ENCODE data around the gene LRRC8E. TPM values are rescaled to one million over a fixed set of nuclear protein-coding genes. Genes with fewer than 3 reads are reported as not detected.
"Not testable (repeated sequence)": the region's sequence is repeated elsewhere in the genome, so short reads cannot be mapped to it uniquely, and the experiment has no call there.

The LRRC8E gene
- total RNA-seq, 1 donor from 2014 or later = not detected

DNA sequence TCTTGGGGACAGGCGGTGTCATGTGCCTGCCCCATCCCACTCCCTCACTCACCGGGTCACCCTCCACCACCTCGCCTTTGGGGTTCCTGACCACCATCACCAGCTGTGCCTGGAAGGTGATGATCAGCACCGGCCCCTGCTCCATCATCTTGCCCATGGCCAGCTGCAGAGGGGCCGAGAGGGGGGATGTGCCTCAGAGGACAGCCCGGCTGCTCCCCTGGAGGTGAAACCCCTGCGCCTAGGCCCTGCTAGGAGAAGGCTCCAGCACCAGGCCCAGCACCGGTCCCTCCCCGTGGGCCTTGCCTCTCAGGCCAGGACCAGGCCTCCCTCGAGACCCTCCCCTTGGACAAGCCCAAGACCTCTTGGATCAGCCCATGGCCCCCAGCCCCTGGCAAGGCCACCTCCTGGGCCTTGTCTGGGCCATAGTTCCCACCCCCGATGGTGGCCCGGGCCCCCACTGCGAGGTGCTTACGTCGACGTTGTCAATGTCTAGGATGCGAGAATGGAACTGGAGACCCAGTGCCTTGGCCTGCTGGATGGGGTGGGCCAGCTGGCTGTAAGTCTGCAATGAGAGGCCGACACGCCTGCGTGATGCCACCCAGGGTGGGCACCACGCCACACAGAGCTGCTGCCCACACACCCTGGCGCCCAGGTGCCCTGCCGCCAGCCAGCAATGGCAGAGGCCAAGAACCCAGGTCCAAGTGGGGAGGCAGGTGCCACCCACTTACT is 39.5 kb downstream of the LRRC8E start:
- no peak overlapping the region for H3K4me3 Mint-ChIP-seq (ENCODE audit: unreplicated experiment)
- no peak overlapping the region for H3K27ac Mint-ChIP-seq (ENCODE audit: unreplicated experiment)
- peaks cover 16% of the 10 kb centered on the region for H3K27me3 Mint-ChIP-seq (ENCODE audit: unreplicated experiment)
- no peaks in the 10 kb centered on the region for H3K36me3 Mint-ChIP-seq (ENCODE audit: unreplicated experiment)
- TF ChIP-seq, protein P1, sequence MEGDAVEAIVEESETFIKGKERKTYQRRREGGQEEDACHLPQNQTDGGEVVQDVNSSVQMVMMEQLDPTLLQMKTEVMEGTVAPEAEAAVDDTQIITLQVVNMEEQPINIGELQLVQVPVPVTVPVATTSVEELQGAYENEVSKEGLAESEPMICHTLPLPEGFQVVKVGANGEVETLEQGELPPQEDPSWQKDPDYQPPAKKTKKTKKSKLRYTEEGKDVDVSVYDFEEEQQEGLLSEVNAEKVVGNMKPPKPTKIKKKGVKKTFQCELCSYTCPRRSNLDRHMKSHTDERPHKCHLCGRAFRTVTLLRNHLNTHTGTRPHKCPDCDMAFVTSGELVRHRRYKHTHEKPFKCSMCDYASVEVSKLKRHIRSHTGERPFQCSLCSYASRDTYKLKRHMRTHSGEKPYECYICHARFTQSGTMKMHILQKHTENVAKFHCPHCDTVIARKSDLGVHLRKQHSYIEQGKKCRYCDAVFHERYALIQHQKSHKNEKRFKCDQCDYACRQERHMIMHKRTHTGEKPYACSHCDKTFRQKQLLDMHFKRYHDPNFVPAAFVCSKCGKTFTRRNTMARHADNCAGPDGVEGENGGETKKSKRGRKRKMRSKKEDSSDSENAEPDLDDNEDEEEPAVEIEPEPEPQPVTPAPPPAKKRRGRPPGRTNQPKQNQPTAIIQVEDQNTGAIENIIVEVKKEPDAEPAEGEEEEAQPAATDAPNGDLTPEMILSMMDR (IDR thresholded peaks at IDR 0.05; ENCODE audit: partially characterized antibody, unreplicated experiment) = no peak
- H3K9me3 Mint-ChIP-seq (ENCODE audit: unreplicated experiment) = peaks cover 14% of the 10 kb centered on the region
- H3K4me1 Mint-ChIP-seq (ENCODE audit: low read depth, unreplicated experiment) = peaks cover 6% of the 10 kb centered on the region
- no peak for DNase-seq

DNA sequence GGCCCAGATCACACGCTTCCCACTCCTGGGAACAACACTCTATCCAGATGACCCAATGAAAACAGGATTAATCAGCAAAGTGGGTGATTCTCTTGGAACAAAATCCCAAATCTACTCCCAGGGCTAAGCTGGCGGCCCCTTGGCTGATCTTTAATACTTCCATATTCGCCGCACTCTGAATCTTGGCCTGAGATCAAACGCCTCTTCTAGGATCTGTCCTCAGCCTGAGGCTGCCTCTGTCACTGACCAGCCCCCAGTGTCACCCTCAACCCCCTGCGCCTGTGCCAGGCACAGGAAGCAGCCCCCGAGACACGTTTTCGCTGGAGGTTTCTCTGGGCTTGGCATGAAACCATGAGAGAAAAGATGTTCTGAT is 40.0 kb downstream of the LRRC8E start:
- Mint-ChIP-seq H3K4me3 (ENCODE audit: unreplicated experiment) (peak overlapping the region; percentile 52), H3K27ac (ENCODE audit: unreplicated experiment) (no peak overlapping the region), H3K36me3 (ENCODE audit: unreplicated experiment) (no peaks in the 10 kb centered on the region), H3K27me3 (ENCODE audit: unreplicated experiment) (peaks cover 13% of the 10 kb centered on the region), H3K9me3 (ENCODE audit: unreplicated experiment) (peaks cover 13% of the 10 kb centered on the region), H3K4me1 (ENCODE audit: low read depth, unreplicated experiment) (peaks cover 6% of the 10 kb centered on the region)
- TF ChIP-seq, protein P1 (IDR thresholded peaks at IDR 0.05; ENCODE audit: partially characterized antibody, unreplicated experiment) = no peak
- no peak for DNase-seq

DNA sequence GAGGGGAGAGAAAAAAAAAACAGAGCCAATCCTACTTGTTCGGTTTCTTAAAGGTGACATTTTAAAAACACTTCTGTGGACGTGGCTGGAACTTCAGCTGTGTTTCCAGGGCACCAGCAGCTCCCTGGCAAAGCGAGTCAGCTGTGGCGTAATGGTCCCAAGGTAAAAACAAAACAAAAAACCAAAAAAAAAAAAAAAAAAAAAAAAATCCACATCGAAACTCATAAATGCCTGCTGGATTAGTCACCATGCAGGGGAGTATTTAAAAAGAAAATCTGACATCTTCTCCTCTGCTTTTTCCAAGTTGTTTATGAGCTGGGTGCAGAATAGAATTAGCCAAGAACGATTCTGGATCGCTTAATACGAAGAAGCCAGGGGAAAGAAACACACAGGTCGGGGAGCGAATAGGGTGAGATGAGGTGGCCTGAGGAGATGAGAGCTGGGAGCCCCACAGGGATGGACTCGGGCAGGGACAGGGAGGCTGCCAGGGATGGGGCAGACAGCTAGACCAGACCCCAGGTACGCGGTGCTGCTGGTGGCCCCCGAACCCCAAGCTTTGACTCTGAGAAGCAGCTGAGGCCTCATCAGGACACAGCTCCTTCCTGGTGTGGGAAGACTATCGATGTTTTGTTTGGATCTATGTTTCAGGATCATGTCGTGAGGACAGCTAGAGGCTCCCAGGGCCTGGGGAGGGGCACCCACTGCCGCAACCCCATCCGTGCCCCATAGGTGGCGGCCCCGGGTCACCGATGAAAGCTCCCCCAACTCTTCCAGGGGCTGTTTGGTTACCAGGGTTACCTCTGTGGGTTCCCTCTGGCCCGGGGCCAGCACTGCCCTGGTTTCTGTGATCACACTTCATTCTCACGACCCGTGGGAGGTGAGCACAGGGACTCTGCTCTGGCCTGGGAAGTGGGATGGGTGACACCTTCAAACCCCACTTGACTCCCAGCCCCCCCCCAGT is 40.7 kb downstream of the LRRC8E start:
- Mint-ChIP-seq H3K4me3 (ENCODE audit: unreplicated experiment) (no peak overlapping the region), H3K27ac (ENCODE audit: unreplicated experiment) (no peak overlapping the region), H3K36me3 (ENCODE audit: unreplicated experiment) (no peaks in the 10 kb centered on the region)

DNA sequence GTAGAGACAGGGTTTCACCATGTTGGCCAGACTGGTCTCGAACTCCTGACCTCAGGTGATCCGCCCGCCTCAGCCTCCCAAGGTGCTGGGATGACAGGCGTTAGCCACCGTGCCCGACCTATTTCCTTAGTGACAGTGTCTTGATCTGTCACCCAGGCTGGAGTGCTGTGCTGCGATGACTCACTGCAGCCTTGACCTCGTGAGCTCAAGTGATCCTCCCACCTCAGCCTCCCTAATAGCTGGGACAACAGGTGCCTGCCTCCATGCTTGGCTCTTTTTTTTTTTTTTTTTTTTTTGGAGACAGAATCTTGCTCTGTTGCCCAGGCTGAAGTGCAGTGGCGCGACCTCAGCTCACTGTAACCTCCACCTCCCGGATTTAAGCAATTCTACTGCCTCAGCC is 41.7 kb downstream of the LRRC8E start:
- H3K9me3 Mint-ChIP-seq (ENCODE audit: unreplicated experiment); H3K27me3 Mint-ChIP-seq (ENCODE audit: unreplicated experiment); DNase-seq; H3K36me3 Mint-ChIP-seq (ENCODE audit: unreplicated experiment); H3K4me1 Mint-ChIP-seq (ENCODE audit: low read depth, unreplicated experiment); H3K27ac Mint-ChIP-seq (ENCODE audit: unreplicated experiment); H3K4me3 Mint-ChIP-seq (ENCODE audit: unreplicated experiment): not testable (repeated sequence)

More for the DNA sequence above, 40.7 kb downstream of the LRRC8E start:
- H3K27me3 Mint-ChIP-seq (ENCODE audit: unreplicated experiment) = peaks cover 12% of the 10 kb centered on the region
- H3K9me3 Mint-ChIP-seq (ENCODE audit: unreplicated experiment) = peaks cover 11% of the 10 kb centered on the region
- peak; percentile 71 for DNase-seq
- TF ChIP-seq, protein P1 (IDR thresholded peaks at IDR 0.05; ENCODE audit: partially characterized antibody, unreplicated experiment) = peak; percentile 64
- peaks cover 6% of the 10 kb centered on the region for H3K4me1 Mint-ChIP-seq (ENCODE audit: low read depth, unreplicated experiment)

DNA sequence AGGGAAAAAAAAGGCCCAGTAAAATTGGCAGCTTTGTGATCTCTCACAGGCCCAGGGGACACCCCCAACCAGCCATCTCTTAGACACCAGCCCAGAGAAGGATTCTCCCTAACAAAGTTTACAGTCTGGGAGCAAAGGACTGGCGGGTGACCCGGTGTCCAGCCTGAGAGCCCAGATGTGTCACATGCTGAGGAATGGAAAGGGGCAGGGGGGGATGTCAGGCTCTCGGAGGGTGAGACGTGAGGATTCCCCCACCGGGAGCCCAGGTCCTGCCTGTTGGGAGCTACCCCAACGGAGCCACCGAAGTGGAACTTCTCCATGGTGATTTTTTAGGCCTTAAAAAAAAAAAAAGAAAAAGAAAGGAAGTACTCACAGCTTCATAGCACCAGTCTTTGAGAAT is 42.5 kb downstream of the LRRC8E start:
- Mint-ChIP-seq H3K9me3 (ENCODE audit: unreplicated experiment) (peaks cover 7% of the 10 kb centered on the region), H3K4me3 (ENCODE audit: unreplicated experiment) (no peak overlapping the region), H3K36me3 (ENCODE audit: unreplicated experiment) (no peaks in the 10 kb centered on the region), H3K27me3 (ENCODE audit: unreplicated experiment) (peaks cover 9% of the 10 kb centered on the region), H3K27ac (ENCODE audit: unreplicated experiment) (no peak overlapping the region), H3K4me1 (ENCODE audit: low read depth, unreplicated experiment) (peaks cover 6% of the 10 kb centered on the region)
- no peak for DNase-seq
- TF ChIP-seq, protein P1 (IDR thresholded peaks at IDR 0.05; ENCODE audit: partially characterized antibody, unreplicated experiment) = no peak
